ENCODE results near the gene LAMA3. TPM values are rescaled to one million over a fixed set of nuclear protein-coding genes. Genes with fewer than 3 reads are reported as not detected.

LAMA3 gene
- total and polyA plus RNA-seq, 8 donors: 4.3 to 182 (median 26.6) TPM

- intact Hi-C loops (cut with DNase I; ENCODE audit: low total_unique reads): no loop called here
- H3K36me3 ChIP-seq: no peaks in the 10 kb centered on the region
- H3K9me3 ChIP-seq: no peaks in the 10 kb centered on the region
- TF ChIP-seq EP300 (IDR thresholded peaks at IDR 0.05) (no peak), POLR2A (IDR thresholded peaks at IDR 0.05) (no peak), CTCF (IDR thresholded peaks at IDR 0.05) (no peak), POLR2AphosphoS5 (IDR thresholded peaks at IDR 0.05) (no peak)
- H3K27me3 ChIP-seq: no peaks in the 10 kb centered on the region
- no peak for DNase-seq
- H3K4me1 ChIP-seq: peaks cover 8 to 17% (median 12%) of the 10 kb centered on the region in 4 donors
- peak overlapping the region in 3 of 5 donors; percentile 25 to 61 (median 42) for H3K27ac ChIP-seq
- 78 to 86% (median 85%) methylated on average over 5 of the region's 5 CpGs for WGBS, 5 donors
- no peak overlapping the region for H3K4me3 ChIP-seq
Observed at GRCh38 chr18:23971666-23972230, 282.5 kb downstream of the LAMA3 start.

GRCh38 chr18:23972453-23972852, 283.2 kb downstream of the LAMA3 start:
- WGBS, 5 donors: 73 to 85% (median 77%) methylated on average over 6 of the region's 6 CpGs
- DNase-seq: no peak
- Histone ChIP-seq H3K27ac (peak overlapping the region in 3 of 5 donors; percentile 25 to 61 (median 42)), H3K27me3 (no peaks in the 10 kb centered on the region), H3K4me1 (peaks cover 1 to 10% (median 5%) of the 10 kb centered on the region in 4 donors), H3K36me3 (no peaks in the 10 kb centered on the region), H3K9me3 (no peaks in the 10 kb centered on the region), H3K4me3 (no peak overlapping the region)
- intact Hi-C loops (cut with DNase I; ENCODE audit: low total_unique reads): no loop called here
- TF ChIP-seq EP300 (IDR thresholded peaks at IDR 0.05) (no peak), CTCF (IDR thresholded peaks at IDR 0.05) (no peak), POLR2AphosphoS5 (IDR thresholded peaks at IDR 0.05) (no peak)

- no peak overlapping the region for H3K27ac ChIP-seq
Observed at GRCh38 chr18:23977103-23977502, 287.9 kb downstream of the LAMA3 start.

GRCh38 chr18:23977719-23978483, 288.6 kb downstream of the LAMA3 start:
- TF ChIP-seq CTCF (IDR thresholded peaks at IDR 0.05): no peak
- TF ChIP-seq POLR2A (IDR thresholded peaks at IDR 0.05): no peak
- TF ChIP-seq POLR2AphosphoS5 (IDR thresholded peaks at IDR 0.05): no peak
- no peak for TF ChIP-seq EP300 (IDR thresholded peaks at IDR 0.05)
- intact Hi-C loops (cut with DNase I; ENCODE audit: low total_unique reads): no loop called here
- no peaks in the 10 kb centered on the region for H3K27me3 ChIP-seq
- no peak overlapping the region for H3K4me3 ChIP-seq
- H3K4me1 ChIP-seq: peaks cover 0 to 20% (median 12%) of the 10 kb centered on the region in 4 donors
- WGBS, 5 donors: 86 to 94% (median 88%) methylated on average over 1 of the region's 1 CpG
- DNase-seq: no peak
- no peak overlapping the region for H3K27ac ChIP-seq
- H3K9me3 ChIP-seq: no peaks in the 10 kb centered on the region
- no peaks in the 10 kb centered on the region for H3K36me3 ChIP-seq

More at GRCh38 chr18:23977103-23977502, 287.9 kb downstream of the LAMA3 start:
- H3K9me3 ChIP-seq: no peaks in the 10 kb centered on the region
- DNase-seq: no peak
- peaks cover 0 to 13% (median 7%) of the 10 kb centered on the region in 4 donors for H3K4me1 ChIP-seq
- WGBS, 5 donors: 97 to 99% (median 98%) methylated on average over 7 of the region's 7 CpGs
- H3K4me3 ChIP-seq: no peak overlapping the region
- H3K27me3 ChIP-seq: no peaks in the 10 kb centered on the region
- intact Hi-C loops (cut with DNase I; ENCODE audit: low total_unique reads): no loop called here
- TF ChIP-seq POLR2AphosphoS5 (IDR thresholded peaks at IDR 0.05): no peak
- no peak for TF ChIP-seq POLR2A (IDR thresholded peaks at IDR 0.05)
- no peak for TF ChIP-seq CTCF (IDR thresholded peaks at IDR 0.05)
- TF ChIP-seq EP300 (IDR thresholded peaks at IDR 0.05): no peak
- H3K36me3 ChIP-seq: no peaks in the 10 kb centered on the region
